Measurements from ENCODE around the gene SPATA32.

SPATA32 gene

DNA sequence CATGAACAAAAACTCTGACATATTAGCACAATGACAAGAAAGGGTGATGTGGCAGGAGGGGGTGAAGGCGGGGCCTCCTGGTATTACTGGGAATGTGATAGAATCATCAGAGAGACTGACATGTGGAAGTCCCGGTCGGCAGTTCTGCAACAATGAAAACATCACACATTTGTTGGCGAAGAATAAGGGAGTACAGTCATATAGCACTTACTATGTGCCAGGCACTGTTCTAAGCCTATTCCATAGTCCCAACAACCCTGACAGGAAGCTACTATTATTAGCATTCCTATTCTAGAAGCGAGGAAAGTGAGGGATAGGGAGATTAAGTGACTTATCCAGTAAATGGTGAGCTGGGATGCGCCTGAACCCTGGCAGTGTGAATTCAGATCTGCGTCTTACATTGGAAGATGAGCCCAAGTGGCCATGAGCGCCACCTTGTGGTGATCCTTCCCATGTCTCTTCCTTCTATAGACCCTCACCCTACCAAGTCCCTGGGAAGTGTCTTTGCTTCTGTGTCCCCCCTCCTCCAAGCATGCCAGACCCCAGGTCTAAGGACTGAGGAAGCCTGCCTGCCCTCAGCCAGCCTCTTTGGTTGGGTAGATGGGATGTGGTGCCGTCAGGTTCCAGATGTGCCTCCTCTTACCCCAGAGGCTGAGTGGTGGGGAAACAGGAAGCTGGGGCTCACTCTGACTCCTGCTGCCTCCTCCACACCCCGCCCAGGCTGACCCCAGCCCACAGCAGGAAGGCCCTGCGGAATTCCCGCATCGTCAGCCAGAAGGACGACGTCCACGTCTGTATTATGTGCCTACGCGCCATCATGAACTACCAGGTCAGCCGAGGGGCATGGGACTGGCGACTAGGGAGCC, 26.2 kb downstream of the SPATA32 start:
- TF ChIP-seq, protein P1, sequence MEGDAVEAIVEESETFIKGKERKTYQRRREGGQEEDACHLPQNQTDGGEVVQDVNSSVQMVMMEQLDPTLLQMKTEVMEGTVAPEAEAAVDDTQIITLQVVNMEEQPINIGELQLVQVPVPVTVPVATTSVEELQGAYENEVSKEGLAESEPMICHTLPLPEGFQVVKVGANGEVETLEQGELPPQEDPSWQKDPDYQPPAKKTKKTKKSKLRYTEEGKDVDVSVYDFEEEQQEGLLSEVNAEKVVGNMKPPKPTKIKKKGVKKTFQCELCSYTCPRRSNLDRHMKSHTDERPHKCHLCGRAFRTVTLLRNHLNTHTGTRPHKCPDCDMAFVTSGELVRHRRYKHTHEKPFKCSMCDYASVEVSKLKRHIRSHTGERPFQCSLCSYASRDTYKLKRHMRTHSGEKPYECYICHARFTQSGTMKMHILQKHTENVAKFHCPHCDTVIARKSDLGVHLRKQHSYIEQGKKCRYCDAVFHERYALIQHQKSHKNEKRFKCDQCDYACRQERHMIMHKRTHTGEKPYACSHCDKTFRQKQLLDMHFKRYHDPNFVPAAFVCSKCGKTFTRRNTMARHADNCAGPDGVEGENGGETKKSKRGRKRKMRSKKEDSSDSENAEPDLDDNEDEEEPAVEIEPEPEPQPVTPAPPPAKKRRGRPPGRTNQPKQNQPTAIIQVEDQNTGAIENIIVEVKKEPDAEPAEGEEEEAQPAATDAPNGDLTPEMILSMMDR (conservative IDR thresholded peaks at IDR 0.05): peak; percentile 91
- no peak overlapping the region for H3K27ac ChIP-seq

DNA sequence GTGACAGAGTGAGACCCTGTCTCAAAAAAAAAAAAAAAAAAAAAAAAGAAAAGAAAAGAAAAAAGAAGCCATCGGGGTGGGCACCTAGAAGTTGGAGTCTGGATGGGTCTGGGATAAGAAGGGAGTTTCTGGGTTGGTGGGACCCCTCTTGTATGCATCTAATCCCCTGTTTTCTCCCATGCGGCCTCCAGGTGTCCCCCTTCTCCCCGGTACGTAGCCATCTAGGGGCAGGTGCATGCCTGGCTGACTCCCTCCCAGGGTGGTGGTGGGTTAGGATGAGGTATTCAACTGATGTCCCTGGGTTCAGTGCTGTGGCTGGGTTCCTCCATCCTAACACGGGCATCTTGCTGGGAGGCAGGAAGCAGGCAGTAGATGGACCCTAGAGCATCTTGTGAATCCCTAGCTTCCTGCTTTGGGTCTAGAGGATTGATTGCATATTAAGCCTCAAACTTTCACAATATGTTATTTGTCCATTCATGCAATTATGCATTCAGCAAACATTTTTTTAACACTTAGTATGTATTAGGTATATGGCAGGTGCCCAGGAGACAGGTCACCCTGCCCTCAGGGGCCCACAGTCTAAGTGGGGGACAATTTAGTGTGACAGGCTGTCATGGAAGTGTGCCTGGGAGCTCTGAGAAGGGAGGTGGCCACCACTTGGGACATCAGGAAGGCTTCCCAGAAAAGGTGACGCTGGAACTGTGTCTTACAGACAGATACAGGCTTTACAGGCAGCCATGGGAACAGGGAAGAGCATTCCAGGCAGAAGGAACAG, 27.1 kb downstream of the SPATA32 start:
- TF ChIP-seq, protein P1 (conservative IDR thresholded peaks at IDR 0.05): peak; percentile 58
- no peak overlapping the region for H3K27ac ChIP-seq

DNA sequence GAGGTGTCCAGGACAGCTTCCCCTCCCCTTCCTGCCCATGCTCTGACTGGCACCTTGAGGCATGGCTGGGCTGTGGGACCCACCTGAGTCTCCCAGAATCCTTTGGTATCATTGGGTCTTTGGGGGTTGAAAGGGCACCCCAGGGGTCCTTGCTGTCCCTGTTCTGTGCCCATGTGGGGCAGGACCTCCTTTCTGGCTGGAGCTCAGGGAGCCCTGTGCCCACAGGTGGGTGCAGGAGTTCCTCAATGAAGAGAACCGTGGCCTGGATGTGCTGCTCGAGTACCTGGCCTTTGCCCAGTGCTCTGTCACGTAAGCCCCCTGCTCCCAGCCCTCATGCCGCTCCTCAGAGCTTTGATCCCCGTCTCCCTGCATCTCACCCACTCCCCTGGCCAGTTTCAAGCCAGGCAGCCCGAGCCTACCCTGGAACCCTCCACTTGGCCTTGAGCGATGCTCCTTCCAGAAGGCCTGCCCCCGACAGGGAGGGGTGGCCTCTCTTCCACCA, 28.4 kb downstream of the SPATA32 start:
- no peak overlapping the region for H3K27ac ChIP-seq
- TF ChIP-seq, protein P1 (conservative IDR thresholded peaks at IDR 0.05): no peak

DNA sequence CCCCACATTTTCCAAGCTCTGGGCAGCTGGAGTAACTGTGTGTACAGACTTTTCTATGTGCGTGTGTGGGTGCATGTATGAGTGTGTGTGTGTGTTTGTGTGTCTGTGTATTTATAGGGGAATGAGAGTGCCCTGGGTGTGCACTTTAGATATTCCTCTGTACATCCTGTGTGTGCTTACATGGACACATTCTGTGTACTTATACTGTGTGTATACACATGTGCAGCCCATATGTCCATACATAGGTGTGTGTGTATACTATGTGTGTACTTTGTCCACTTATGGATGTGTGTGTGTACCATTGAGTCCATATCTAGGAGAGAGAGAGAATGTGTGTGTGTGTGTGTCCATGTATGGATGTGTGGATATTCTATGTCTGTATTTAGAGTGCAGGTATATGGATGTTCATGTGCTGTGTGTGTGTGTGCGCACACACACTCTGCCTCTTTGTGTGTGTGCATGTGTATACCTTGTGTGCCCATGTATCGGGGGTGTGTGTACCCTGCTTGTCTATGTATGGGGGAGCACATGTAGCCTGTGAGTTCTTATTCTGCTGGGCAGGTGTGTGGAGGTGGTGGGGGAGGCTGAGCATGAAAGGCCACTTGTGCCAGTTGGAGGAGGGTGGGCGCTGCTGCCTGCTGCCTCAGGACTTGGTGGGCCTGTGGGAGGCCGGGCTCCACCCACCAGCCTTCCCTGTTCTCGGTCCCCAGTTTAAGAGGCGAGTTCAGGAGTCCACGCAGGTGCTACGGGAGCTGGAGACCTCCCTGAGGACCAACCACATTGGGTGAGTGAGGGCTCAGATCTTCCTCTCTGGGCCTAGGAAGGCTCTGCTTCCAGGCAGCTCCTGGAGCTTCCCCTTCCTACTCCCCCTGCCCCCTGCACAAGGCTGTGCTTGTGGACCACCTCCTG, 29.1 kb downstream of the SPATA32 start:
- TF ChIP-seq, protein P1 (conservative IDR thresholded peaks at IDR 0.05): no peak
- no peak overlapping the region for H3K27ac ChIP-seq

DNA sequence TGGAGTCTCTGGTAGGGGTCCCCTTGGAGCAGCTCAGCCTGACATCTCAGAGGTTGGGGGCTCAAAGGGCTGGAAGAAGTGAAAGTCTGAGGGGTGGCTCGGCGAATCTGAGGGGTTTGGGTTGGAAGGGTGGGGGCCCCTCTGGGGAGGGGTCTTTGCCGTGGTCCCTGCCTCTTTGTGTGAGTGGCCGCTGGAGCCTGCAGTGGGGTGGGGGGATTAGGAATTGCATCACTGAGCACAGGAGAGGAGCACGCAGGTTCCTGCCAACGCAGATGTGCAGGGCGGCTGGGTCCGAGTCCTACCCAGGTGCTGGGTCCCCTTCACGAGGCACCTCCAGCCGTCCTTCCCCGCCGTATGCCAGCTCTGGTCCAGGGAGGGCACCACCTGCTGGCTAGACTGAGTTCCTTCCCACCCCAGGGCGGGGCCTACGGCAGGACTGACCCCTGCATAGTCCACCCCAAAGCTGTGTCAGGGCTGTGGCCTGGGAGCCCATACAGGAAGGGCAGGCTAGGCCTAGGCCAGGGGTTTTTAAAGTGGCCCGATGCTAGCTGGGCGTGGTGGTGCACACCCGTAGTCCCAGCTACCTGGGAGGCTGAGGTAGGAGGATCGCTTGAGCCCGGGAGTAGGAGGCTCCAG, 30.3 kb downstream of the SPATA32 start:
- TF ChIP-seq, protein P1 (conservative IDR thresholded peaks at IDR 0.05): peak; percentile 49; the same call in 1 of the 2 replicates
- no peak overlapping the region for H3K27ac ChIP-seq

DNA sequence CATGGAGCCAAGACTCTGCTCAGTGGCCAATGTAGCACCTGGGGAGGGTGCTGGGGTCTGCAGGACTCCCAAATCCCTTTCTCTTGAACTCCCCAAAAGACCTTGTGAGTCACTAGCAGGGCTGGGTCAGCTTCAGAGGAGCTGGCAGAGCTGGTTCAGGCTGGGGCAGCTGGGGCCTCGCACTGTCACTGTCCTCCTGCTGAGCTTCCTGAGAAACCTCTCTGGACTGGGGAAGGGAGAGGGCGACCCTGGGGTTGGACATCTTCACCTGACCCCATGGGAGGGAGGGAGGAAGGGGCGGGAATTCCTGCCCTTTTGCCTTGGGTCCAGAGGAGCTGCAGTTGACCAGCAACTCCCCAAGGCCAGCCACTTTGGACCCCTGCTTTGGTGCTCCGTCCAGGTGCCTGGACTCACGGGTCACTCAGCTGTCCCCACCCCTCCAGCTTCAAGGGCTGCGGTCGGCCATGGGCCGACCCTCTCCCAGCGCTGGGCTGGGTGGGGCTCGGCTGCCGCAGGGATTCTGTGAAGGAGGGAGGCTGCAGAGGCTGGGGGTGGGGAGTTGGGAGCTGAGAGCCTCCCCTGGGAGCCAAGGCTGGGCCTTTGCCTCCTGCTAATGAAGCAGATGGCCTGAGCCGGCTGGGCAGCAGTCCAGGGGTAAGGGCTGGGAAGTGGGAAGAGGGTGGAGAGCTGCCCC, 31.0 kb downstream of the SPATA32 start:
- H3K27ac ChIP-seq: no peak overlapping the region
- TF ChIP-seq, protein P1 (conservative IDR thresholded peaks at IDR 0.05): no peak

Data from VCaP (cell line).